ENCODE results near the gene CDC45.
"Not testable (repeated sequence)": the region's sequence is repeated elsewhere in the genome, so short reads cannot be mapped to it uniquely, and the experiment has no call there.

Gene CDC45

GRCh38 chr22:19440411-19441195 is 39.1 kb upstream of the CDC45 start:
- no peak for TF ChIP-seq CTCF (IDR thresholded peaks at IDR 0.05; ENCODE audit: insufficient read depth, low read length, poor library complexity, severe bottlenecking)
- no peak for DNase-seq (ENCODE audit: extremely low read depth, insufficient read length)
- H3K27me3 ChIP-seq (replicated peaks; ENCODE audit: control insufficient read depth, insufficient read depth, low read length), result no peaks in the 10 kb centered on the region
- H3K36me3 ChIP-seq (ENCODE audit: control insufficient read depth, insufficient read depth, low read length), result peaks cover 4% of the 10 kb centered on the region
- no peak overlapping the region for H3K4me3 ChIP-seq (replicated peaks; ENCODE audit: low read depth, low read length)

- no peak for DNase-seq (ENCODE audit: extremely low read depth, insufficient read length)
- Histone ChIP-seq H3K27me3 (replicated peaks; ENCODE audit: control insufficient read depth, insufficient read depth, low read length) (no peaks in the 10 kb centered on the region), H3K36me3 (ENCODE audit: control insufficient read depth, insufficient read depth, low read length) (no peaks in the 10 kb centered on the region; the same call in none of the 2 replicates), H3K4me3 (replicated peaks; ENCODE audit: low read depth, low read length) (no peak overlapping the region)
- no peak for TF ChIP-seq CTCF (IDR thresholded peaks at IDR 0.05; ENCODE audit: insufficient read depth, low read length, poor library complexity, severe bottlenecking)
These were observed 37.6 kb upstream of the CDC45 start for GRCh38 chr22:19442166-19442565.

- Histone ChIP-seq H3K4me3 (replicated peaks; ENCODE audit: low read depth, low read length) (no peak overlapping the region), H3K27me3 (replicated peaks; ENCODE audit: control insufficient read depth, insufficient read depth, low read length) (no peaks in the 10 kb centered on the region), H3K36me3 (ENCODE audit: control insufficient read depth, insufficient read depth, low read length) (no peaks in the 10 kb centered on the region; the same call in none of the 2 replicates)
- TF ChIP-seq CTCF (IDR thresholded peaks at IDR 0.05; ENCODE audit: insufficient read depth, low read length, poor library complexity, severe bottlenecking), result no peak
- DNase-seq (ENCODE audit: extremely low read depth, insufficient read length), result no peak
These were observed 36.0 kb upstream of the CDC45 start for GRCh38 chr22:19443544-19444211.

- H3K36me3 ChIP-seq (ENCODE audit: control insufficient read depth, insufficient read depth, low read length); H3K27me3 ChIP-seq (replicated peaks; ENCODE audit: control insufficient read depth, insufficient read depth, low read length); H3K4me3 ChIP-seq (replicated peaks; ENCODE audit: low read depth, low read length); DNase-seq (ENCODE audit: extremely low read depth, insufficient read length): not testable (repeated sequence)
These were observed 34.3 kb upstream of the CDC45 start for GRCh38 chr22:19445279-19445982.

- peak overlapping the region; percentile 85 for H3K4me3 ChIP-seq (replicated peaks; ENCODE audit: low read depth, low read length)
- no peaks in the 10 kb centered on the region for H3K27me3 ChIP-seq (replicated peaks; ENCODE audit: control insufficient read depth, insufficient read depth, low read length)
- H3K36me3 ChIP-seq (ENCODE audit: control insufficient read depth, insufficient read depth, low read length), result no peaks in the 10 kb centered on the region; the same call in none of the 2 replicates
- no peak for TF ChIP-seq CTCF (IDR thresholded peaks at IDR 0.05; ENCODE audit: insufficient read depth, low read length, poor library complexity, severe bottlenecking)
- DNase-seq (ENCODE audit: extremely low read depth, insufficient read length), result no peak
These were observed 33.0 kb upstream of the CDC45 start for GRCh38 chr22:19446603-19447329.

All from GM06990 (cell line).